HG02588 (cell line): Measurements from ENCODE around the gene MIOX.
"Not testable (repeated sequence)": the region's sequence is repeated elsewhere in the genome, so short reads cannot be mapped to it uniquely, and the experiment has no call there.

Source experiments
- ATAC-seq: cut with Tn5 transposase; IDR thresholded peaks from one replicate; pipeline ENCODE4 v1.9.1; 2021; ENCODE audit warnings: mild to moderate bottlenecking, moderate library complexity; ENCODE audit not compliant: unreplicated experiment

MIOX gene

DNA sequence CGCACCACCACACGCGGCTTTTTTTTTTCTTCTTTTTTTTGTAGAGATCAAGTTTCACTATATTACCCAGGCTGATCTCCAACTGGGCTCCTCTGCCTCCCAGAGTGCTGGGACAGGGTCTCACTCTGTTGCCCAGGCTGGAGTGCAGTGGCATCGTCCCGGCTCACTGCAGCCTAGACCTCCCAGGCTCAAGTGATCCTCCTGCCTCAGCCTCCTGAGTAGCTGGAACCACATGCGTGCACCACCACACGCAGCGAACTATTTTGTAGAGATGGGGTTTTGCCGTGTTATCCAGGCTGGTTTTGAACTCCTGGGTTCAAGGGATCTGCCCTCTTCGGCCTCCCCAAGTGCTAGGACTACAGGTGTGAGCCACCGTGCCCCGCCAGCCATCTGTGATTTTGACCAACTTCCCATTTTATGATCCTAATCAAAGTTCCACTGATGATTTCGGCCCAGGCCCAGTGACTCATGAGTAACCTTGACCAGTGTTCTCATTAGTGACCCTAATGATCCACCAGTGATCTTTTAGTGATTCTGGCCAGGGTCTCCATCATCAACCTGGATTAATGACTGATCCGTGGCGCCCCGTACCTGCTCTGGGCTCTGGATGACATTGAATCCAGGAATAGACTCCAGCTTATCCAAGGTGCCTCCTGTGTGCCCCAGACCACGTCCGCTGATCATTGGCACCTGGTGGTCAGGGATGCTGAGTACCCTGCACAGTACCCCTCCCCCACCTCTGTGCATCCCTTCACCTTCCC lies 41.4 kb downstream of the MIOX start:
- ATAC-seq: no peak

GRCh38 chr22:50528682-50529415 lies 42.2 kb downstream of the MIOX start:
- ATAC-seq: no peak

- no peak for ATAC-seq
Observed at GRCh38 chr22:50529416-50529896, 42.8 kb downstream of the MIOX start.

GRCh38 chr22:50529897-50530579 lies 43.4 kb downstream of the MIOX start, which contains the start of gene TYMP:
Gene TYMP, minus strand, starts transcription at chr22:50530012. Its CDS starts 303 bp downstream, at chr22:50529709.
- ATAC-seq: peak; percentile 15

GRCh38 chr22:50530580-50530876 lies 43.9 kb downstream of the MIOX start:
- ATAC-seq: no peak

DNA sequence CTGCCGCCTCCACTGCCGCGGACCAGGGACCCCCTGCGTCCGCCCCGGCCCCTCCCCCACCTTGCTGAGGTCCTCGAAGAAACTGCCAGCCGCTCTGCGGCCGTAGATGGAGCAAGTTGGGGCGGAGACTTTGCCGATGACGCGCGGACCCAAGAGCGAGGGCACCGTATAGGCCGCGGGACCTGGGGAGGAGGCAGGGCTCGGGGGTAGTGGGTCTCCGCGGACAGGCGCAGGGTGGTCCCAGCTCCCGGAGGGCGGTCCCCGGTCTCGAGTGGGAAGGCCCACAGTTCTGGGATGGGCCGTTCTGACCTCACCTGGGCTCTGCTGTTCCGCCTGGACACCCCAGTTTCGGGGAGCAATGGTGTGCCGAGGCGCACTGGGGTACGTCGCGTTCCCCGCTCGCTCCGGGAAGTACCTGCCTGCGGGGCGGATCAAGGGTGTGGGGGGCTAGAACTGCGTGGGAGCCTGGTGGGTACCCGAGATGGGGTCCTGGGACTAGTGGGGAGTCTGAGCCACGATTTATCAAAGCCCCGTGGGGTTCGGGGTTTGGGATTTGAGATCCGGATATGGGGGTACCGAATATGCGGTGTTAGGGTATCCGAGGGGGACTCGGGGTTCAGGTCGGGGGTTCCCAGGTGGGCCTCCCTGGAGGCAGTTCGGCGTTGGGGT lies 44.4 kb downstream of the MIOX start:
- no peak for ATAC-seq

GRCh38 chr22:50531546-50531961 lies 44.9 kb downstream of the MIOX start:
- peak; percentile 17 for ATAC-seq

DNA sequence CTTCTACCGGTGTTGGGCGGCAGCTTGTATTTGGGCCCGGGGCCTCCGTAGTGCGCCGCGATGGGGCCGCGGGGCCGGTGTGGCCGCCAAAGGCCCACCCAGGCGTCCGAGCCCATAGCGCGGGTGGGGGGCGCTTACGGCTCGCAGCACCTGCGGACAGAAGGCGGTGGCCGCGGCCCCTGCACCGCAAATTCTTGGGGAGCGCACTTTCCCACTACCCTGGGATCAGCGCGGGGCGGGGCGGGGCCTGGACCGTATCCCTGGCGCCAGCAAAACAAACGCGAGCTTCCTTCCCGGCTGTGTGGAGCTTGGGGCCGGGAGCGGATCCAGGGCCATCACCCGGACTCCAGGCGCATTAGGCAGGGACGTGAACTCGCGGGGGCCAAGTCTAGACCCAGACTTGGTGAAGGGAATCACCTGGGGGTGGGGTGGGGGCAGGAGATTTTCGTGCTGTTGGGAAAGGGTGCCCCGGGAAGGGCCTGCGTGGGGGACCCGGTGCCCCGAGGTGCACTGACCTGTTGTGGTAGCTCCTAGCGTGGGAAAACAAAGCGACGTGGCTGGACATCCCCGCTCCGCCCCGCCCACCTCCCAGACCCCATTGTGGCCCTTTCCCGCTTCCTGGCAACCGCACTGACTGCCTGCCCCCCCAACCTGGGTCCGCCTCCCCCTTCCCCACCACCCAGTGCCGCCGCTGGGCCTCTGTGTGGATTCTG lies 45.5 kb downstream of the MIOX start:
- peak; percentile 3 for ATAC-seq

DNA sequence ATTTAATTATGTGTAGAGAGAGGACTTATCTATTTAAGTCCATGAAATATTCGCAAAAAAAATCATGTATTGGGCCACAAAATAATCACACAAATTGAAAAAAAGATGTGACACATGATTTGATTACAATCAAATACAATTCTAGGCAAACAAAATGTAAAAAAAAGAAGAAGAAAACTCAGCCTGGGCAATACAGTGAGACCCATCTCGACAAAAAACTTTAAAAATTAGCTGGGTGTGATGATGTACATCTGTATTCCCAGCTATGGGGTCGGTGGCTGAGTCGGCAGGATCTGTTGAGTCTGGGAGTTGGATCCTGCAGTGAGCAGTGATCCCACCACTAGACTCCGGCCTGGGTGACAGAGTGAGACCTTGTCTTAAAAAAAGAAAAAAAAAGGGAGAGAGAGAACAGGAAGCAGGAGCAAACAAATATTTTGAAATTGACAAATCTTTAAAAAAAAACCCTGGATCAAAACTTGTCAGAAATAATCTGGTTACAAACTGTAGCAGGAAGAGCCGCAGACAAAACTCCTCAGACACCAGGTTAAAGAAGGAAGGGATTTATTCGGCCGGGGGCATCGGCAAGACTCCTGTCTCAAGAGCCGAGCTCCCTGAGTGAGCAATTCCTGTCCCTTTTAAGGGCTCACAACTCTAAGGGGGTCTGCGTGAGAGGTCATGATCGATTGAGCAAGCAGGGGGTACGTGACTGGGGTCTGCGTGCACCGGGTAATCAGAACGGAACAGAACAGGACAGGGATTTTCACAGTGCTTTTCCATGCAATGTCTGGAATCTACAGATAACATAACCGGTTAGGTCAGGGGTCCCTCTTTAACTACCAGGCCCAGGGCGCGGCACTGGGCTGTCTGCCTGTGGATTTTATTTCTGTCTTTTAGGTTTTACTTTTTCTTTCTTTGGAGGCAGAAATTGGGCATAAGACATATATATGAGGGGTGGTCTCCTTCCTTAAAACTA lies 46.5 kb downstream of the MIOX start:
- ATAC-seq: no peak

- ATAC-seq: not testable (repeated sequence)
Observed at GRCh38 chr22:50533856-50534711, 47.4 kb downstream of the MIOX start.

- ATAC-seq: no peak
Observed at GRCh38 chr22:50535113-50535512, 48.5 kb downstream of the MIOX start.

- no peak for ATAC-seq
Observed at GRCh38 chr22:50536226-50536625, 49.6 kb downstream of the MIOX start.

DNA sequence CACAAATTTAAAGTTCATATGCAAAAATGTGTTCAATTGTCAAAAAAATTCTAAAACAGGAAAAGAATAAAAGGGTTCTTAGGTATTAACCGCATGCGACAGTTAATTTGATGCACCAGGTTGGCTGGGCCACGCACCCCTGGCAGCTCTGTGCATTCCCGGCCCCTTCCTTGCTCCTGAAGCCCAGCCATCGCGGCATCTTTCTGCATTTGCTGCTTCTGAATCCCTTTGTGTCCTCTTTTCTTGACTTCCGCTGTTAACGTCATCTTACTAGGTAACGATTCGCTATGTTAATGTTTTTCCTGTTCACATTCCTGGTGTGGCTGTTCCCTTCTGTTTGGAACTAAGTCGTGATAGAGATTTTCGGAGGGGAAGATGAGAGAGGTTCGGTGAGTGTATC lies 51.1 kb downstream of the MIOX start:
- ATAC-seq: no peak
